GM12864 (cell line): ENCODE measurements around the gene OXT.

ENCODE experiments used
- DNase-seq: peaks from one replicate; pipeline ENCODE4 v3.0.0-alpha.2; 2011; ENCODE audit warnings: low read depth
- H3K4me3 ChIP-seq: 2 replicates; pipeline ENCODE4 v1.5.1; 2011; ENCODE audit warnings: mild to moderate bottlenecking, low read depth, low read length, control low read depth
- CTCF ChIP-seq: IDR thresholded peaks from 2 replicates; pipeline ENCODE4 v1.5.1; 2011; ENCODE audit warnings: low read depth, mild to moderate bottlenecking, moderate library complexity, low read length, control low read depth, inconsistent platforms; ENCODE audit errors: missing control alignments

Gene OXT

GRCh38 chr20:3045042-3045815 lies 26.2 kb upstream of the OXT start:
- DNase-seq, result no peak
- TF ChIP-seq CTCF, result no peak
- peak overlapping the region; percentile 68 for H3K4me3 ChIP-seq

GRCh38 chr20:3045816-3046676 lies 25.4 kb upstream of the OXT start, which contains the start of gene MRPS26:
MRPS26 (plus strand) TSS chr20:3046052; CDS start chr20:3046069, 17 bp downstream.
- H3K4me3 ChIP-seq, result peak within 1 kb of the TSS; percentile 68
- TF ChIP-seq CTCF, result no peak
- DNase-seq, result peak; percentile 55

GRCh38 chr20:3046677-3047462 lies 24.6 kb upstream of the OXT start:
- no peak for TF ChIP-seq CTCF
- DNase-seq, result no peak
- peak overlapping the region; percentile 68 for H3K4me3 ChIP-seq

DNA sequence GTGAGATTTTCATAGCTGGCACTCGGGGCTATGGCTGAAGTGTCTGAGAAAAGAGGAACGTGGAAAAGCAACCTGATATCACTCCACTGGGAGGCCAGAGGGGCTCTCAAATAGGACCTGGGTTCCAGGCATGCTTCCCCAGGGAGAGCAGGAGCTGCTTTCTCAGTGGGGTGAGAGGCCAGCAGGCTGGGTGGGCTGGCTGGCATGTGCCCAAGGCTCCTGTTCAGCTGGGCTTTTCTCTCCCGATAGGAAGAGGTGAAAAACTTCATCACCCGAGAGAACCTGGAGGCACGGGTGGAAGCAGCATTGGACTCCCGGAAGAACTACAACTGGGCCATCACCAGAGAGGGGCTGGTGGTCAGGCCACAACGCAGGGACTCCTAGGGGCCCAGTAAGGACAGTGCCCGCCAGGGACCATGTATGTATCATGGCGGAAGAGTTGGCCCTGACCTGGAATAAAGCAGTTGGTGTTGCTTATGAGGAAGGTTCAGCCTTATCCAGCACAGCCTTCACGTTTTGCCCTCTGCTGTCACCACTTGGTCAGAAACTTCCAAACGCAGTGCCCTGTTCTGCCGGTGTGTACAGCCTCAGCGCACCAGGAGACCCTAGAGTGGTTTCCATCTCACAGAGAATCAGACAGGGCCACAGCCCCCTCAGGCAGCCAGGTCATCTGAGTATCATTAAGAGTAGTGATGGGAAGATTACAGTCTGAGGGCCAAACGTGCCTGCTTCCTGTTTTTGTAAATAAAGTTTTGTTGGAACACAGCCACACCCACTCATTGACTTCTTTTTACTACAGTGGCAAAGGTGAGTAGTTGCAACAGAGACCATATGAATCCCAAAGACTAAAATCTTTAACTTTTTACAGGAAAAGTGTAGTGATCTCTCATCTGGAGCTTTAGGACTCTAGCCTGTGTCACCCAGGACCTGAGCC lies 23.7 kb upstream of the OXT start:
- no peak overlapping the region; the same call in 1 of the 2 replicates for H3K4me3 ChIP-seq
- TF ChIP-seq CTCF, result no peak
- DNase-seq, result no peak

DNA sequence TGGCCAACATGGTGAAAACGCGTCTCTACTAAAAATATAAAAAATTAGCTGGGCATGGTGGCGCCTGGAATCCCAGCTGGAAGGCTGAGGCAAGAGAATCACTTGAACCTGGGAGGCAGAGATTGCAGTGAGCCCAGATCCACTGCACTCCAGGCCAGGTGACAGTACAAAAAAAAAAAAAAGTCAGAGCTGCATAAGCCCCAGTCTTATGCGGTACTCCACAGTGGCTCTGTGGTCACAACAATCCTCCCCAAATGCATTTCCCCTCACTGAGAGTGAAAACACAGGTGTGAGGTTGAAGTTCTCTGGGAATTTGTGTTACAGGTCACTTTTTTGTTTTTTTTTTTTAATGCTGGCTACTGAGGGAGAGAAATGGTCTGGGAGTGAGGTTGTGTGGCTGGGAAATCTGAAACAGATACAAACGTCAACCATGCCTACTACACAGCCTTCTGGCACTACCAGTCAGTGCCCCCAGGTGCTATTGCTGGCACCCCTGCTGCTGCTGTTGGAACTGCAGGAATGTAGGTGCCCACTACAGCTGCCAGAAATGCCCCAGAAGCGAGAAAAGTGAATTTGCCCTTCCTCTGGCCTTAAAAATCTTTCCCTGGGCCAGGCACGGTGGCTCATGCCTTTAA lies 19.9 kb upstream of the OXT start:
- peak; percentile 5 for TF ChIP-seq CTCF
- DNase-seq, result no peak
- no peak overlapping the region for H3K4me3 ChIP-seq
